Measurements from ENCODE around the gene ATOSA.

The ATOSA gene

DNA sequence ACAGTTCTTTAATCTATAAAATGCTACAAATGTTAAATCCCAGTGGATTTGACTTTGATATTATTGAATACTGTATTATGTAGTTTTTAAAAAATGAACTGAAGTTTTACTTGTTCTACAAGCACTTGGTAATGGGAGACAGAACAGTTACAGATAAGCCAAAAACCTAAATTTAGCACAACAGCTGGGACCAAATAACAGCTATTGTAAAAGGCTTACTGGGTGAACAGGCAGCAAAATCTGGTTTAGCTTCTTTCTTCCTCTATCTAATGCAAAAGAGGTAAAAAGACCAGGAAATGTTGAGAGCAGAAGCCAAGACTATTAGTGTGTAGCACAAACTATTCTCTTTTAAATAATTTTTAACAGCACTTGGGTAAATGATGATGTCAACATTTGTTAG lies 1.6 kb upstream of the ATOSA start:
- TF ChIP-seq HDGF (IDR thresholded peaks at IDR 0.05; ENCODE audit: borderline replicate concordance) = no peak
- DNase-seq (ENCODE audit: extremely low spot score) = no peak
- ChIA-PET CTCF (no interaction called here), POLR2A (no interaction called here)

- CTCF ChIA-PET = no interaction called here
- POLR2A ChIA-PET = interaction anchor here (0.9 kb wide), 1 partner anchor 384 kb away, joined by 3 read pairs; no protein-coding TSS in a partner anchor
- TF ChIP-seq LEF1 (IDR thresholded peaks at IDR 0.05; ENCODE audit: borderline replicate concordance) = no peak
- TF ChIP-seq HDGF (IDR thresholded peaks at IDR 0.05; ENCODE audit: borderline replicate concordance) = no peak
- no peak for TF ChIP-seq ARNT (IDR thresholded peaks at IDR 0.05)
- no peak for TF ChIP-seq TARDBP (IDR thresholded peaks at IDR 0.05)
- TF ChIP-seq L3MBTL2 (conservative IDR thresholded peaks at IDR 0.05) = no peak
- TF ChIP-seq SP1 (IDR thresholded peaks at IDR 0.05) = no peak
- no peak for TF ChIP-seq ELF4 (IDR thresholded peaks at IDR 0.05)
- no peak for TF ChIP-seq FOXM1 (IDR thresholded peaks at IDR 0.05; ENCODE audit: borderline replicate concordance)
- no peak for DNase-seq (ENCODE audit: extremely low spot score)
These were observed 828 bp upstream of the ATOSA start for GRCh38 chr15:52680041-52680391.

DNA sequence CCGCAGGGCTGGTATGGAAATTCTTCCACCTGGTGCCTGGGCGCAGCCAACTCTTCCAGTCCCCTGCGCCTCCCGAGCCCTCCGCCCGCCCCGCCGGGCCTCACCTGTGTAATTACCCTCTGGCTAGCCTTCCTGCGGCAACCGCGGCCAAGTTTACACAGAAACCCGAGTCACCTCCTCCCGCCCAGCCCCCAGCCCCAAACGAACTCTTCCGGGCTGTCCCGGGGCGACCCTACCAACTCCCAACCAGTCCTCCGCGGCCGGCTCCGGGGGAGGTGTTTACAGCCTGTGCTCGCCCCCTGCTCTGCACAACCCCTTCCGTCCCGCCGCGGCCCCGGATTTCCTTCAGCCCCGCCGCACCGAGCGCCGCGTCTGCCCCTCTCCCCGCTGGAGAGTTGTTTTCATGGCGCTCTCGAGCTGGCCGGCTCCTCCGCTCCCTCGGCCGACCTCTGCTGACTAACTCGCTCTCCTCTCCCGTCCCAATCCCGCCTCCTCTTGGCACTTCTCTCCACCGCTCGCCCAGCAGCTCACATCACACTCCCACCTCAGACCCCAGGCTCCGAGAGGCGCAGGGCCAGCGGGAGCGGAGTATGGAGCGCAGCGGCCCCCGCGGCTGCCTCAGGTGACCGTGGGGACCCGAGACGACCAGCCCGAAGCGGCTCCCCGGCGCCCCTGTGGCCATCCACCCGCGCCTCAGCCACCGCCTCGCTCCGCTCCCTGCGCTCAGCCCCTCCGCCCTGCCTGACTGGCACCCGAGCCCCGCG lies 538 bp downstream of the ATOSA start:
- POLR2A ChIA-PET = no interaction called here
- TF ChIP-seq FOXA1 (IDR thresholded peaks at IDR 0.05) (no peak), HDGF (IDR thresholded peaks at IDR 0.05; ENCODE audit: borderline replicate concordance) (no peak), NFRKB (IDR thresholded peaks at IDR 0.05) (no peak), L3MBTL2 (conservative IDR thresholded peaks at IDR 0.05) (no peak), SUZ12 (IDR thresholded peaks at IDR 0.05) (no peak), LEF1 (IDR thresholded peaks at IDR 0.05; ENCODE audit: borderline replicate concordance) (no peak), ELF4 (IDR thresholded peaks at IDR 0.05) (no peak), ZNF384 (IDR thresholded peaks at IDR 0.05) (no peak)
- CTCF ChIA-PET = no interaction called here
- DNase-seq (ENCODE audit: extremely low spot score) = peak; percentile 26

GRCh38 chr15:52677593-52678467 lies 1.4 kb downstream of the ATOSA start:
- CTCF ChIA-PET = no interaction called here
- DNase-seq (ENCODE audit: extremely low spot score) = peak; percentile 16
- POLR2A ChIA-PET = no interaction called here
- TF ChIP-seq, protein P1, sequence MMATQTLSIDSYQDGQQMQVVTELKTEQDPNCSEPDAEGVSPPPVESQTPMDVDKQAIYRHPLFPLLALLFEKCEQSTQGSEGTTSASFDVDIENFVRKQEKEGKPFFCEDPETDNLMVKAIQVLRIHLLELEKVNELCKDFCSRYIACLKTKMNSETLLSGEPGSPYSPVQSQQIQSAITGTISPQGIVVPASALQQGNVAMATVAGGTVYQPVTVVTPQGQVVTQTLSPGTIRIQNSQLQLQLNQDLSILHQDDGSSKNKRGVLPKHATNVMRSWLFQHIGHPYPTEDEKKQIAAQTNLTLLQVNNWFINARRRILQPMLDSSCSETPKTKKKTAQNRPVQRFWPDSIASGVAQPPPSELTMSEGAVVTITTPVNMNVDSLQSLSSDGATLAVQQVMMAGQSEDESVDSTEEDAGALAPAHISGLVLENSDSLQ (IDR thresholded peaks at IDR 0.05) = no peak
- no peak for TF ChIP-seq ZNF384 (IDR thresholded peaks at IDR 0.05)
- TF ChIP-seq SP1 (IDR thresholded peaks at IDR 0.05) = no peak
- no peak for TF ChIP-seq NFRKB (IDR thresholded peaks at IDR 0.05)
- no peak for TF ChIP-seq ARNT (IDR thresholded peaks at IDR 0.05)
- TF ChIP-seq TARDBP (IDR thresholded peaks at IDR 0.05) = no peak
- no peak for TF ChIP-seq HDGF (IDR thresholded peaks at IDR 0.05; ENCODE audit: borderline replicate concordance)
- no peak for TF ChIP-seq FOXK2 (IDR thresholded peaks at IDR 0.05)

- no peak for DNase-seq (ENCODE audit: extremely low spot score)
- ChIA-PET CTCF (no interaction called here), POLR2A (no interaction called here)
- TF ChIP-seq FOXA1 (IDR thresholded peaks at IDR 0.05) = no peak
- no peak for TF ChIP-seq L3MBTL2 (conservative IDR thresholded peaks at IDR 0.05)
- no peak for TF ChIP-seq FOXK2 (IDR thresholded peaks at IDR 0.05)
- no peak for TF ChIP-seq CTBP1 (IDR thresholded peaks at IDR 0.05; ENCODE audit: borderline replicate concordance)
- no peak for TF ChIP-seq ARNT (IDR thresholded peaks at IDR 0.05)
- TF ChIP-seq, protein P1 (IDR thresholded peaks at IDR 0.05) = no peak
- no peak for TF ChIP-seq NFRKB (IDR thresholded peaks at IDR 0.05)
These were observed 4.4 kb downstream of the ATOSA start for GRCh38 chr15:52674831-52675230.

DNA sequence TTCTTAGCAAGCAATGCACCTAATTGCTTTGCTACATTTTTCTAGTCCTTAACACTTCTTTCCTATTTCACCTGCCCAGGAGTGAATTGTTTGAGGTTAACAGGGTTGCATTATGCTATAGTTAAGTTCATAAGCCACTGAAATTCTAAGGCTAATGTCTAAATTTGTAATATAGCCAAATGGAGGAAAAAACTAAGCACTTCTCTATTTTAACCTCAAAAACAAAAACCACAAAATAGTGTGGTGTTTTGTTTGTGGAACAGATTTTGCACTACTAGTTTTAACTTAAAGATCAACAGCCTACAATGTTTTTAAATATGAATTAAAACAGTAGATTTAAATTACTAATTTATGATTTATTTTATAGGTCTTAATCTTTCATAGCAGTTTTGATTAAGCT lies 5.5 kb downstream of the ATOSA start:
- TF ChIP-seq, protein P1 (IDR thresholded peaks at IDR 0.05) = no peak
- TF ChIP-seq CTBP1 (IDR thresholded peaks at IDR 0.05; ENCODE audit: borderline replicate concordance) = no peak
- TF ChIP-seq TARDBP (IDR thresholded peaks at IDR 0.05) = no peak
- TF ChIP-seq LEF1 (IDR thresholded peaks at IDR 0.05; ENCODE audit: borderline replicate concordance) = no peak
- no peak for TF ChIP-seq ARNT (IDR thresholded peaks at IDR 0.05)
- TF ChIP-seq NFRKB (IDR thresholded peaks at IDR 0.05) = no peak
- TF ChIP-seq SP1 (IDR thresholded peaks at IDR 0.05) = no peak
- no peak for TF ChIP-seq ZNF384 (IDR thresholded peaks at IDR 0.05)
- no peak for TF ChIP-seq SUZ12 (IDR thresholded peaks at IDR 0.05)
- TF ChIP-seq HDGF (IDR thresholded peaks at IDR 0.05; ENCODE audit: borderline replicate concordance) = no peak
- TF ChIP-seq FOXA1 (IDR thresholded peaks at IDR 0.05) = no peak
- TF ChIP-seq L3MBTL2 (conservative IDR thresholded peaks at IDR 0.05) = no peak
- no peak for TF ChIP-seq FOXM1 (IDR thresholded peaks at IDR 0.05; ENCODE audit: borderline replicate concordance)
- TF ChIP-seq ELF4 (IDR thresholded peaks at IDR 0.05) = no peak
- TF ChIP-seq BHLHE40 (IDR thresholded peaks at IDR 0.05; ENCODE audit: borderline replicate concordance) = no peak
- POLR2A ChIA-PET = interaction anchor here (1.2 kb wide), 1 partner anchor 22 kb away, joined by 5 read pairs; no protein-coding TSS in a partner anchor
- DNase-seq (ENCODE audit: extremely low spot score) = no peak
- CTCF ChIA-PET = no interaction called here

All from HEK293T (cell line).